HepG2 (cell line): Measurements from ENCODE around the gene ZAR1. TPM values are rescaled to one million over a fixed set of nuclear protein-coding genes. Genes with fewer than 3 reads are reported as not detected.
"Not testable (repeated sequence)": the region's sequence is repeated elsewhere in the genome, so short reads cannot be mapped to it uniquely, and the experiment has no call there.

Experiments used
- ATAC-seq: fragments of 200-7000 bp; cut with Tn5 transposase; 3 replicates; pipeline ENCODE4 v1.9.1; 2020; ENCODE audit warnings: mild to moderate bottlenecking, moderate library complexity
- BruUV-seq: library from RNA; stranded (reverse); fragments of 400-500 nt; replicated peaks from 2 replicates; lab custom pipeline; 2021; lab: Mats Ljungman, UMichigan
- CTCF ChIA-PET: fragments of 300-600 bp; formaldehyde crosslinking; extraction: SDS; loops from one replicate; lab custom pipeline; 2021; ENCODE audit warnings: low total read pairs, inconsistent platforms, low intra/inter-chr PET ratio; lab: Yijun Ruan, JAX
- POLR2A ChIA-PET: fragments of 350-600 bp; sonication (Branson Sonifier 250); formaldehyde crosslinking; loops from one replicate; lab custom pipeline; 2020; ENCODE audit warnings: antibody characterized with exemption, inconsistent platforms; lab: Yijun Ruan, JAX
- DNase-seq: peaks from one replicate; pipeline ENCODE4 v3.0.0-alpha.2; 2015; ENCODE audit warnings: low spot score
- FAIRE-seq: peaks from 3 replicates; lab custom pipeline; 2011; peaks lifted over from hg19 to GRCh38; lab: Jason Lieb, UNC
- H2AFZ ChIP-seq: one replicate; pipeline ENCODE4 v1.6.1; 2011; ENCODE audit warnings: low read length, inconsistent platforms
- H3K27ac ChIP-seq: fragments of 300-600 bp; 3 replicates; pipeline ENCODE4 v1.8.0; 2011; ENCODE audit warnings: mixed run types, mild to moderate bottlenecking, mixed read lengths, low read length, inconsistent platforms; ENCODE audit not compliant: insufficient read depth; ENCODE audit errors: extremely low read length
- H3K27me3 ChIP-seq, 2 experiments: fragments of 200-600 bp in 1 of 2; 2 replicates in 1 of 2; 3 replicates in 1 of 2; pipeline versions ENCODE4 v1.6.0 to v1.8.0; 2011; ENCODE audit warnings: low read length in 2 of 2, mild to moderate bottlenecking in 2 of 2, moderate library complexity in 2 of 2, inconsistent platforms in 1 of 2; ENCODE audit not compliant: insufficient read depth in 2 of 2, control insufficient read depth in 1 of 2
- H3K36me3 ChIP-seq, 2 experiments: fragments of 200-600 bp in 1 of 2; replicated peaks in 1 of 2; 2 replicates in 1 of 2; 3 replicates in 1 of 2; pipeline versions ENCODE4 v1.5.1 to v1.8.0; 2011; ENCODE audit warnings: low read length in 2 of 2, inconsistent platforms in 1 of 2; ENCODE audit not compliant: insufficient read depth in 2 of 2, control insufficient read depth in 1 of 2
- H3K4me1 ChIP-seq: 2 replicates; pipeline ENCODE4 v1.5.1; 2012; ENCODE audit warnings: low read length, inconsistent platforms; ENCODE audit not compliant: insufficient read depth
- H3K4me2 ChIP-seq: 2 replicates; pipeline ENCODE4 v1.6.0; 2011; ENCODE audit warnings: low read depth, low read length, inconsistent platforms
- H3K4me3 ChIP-seq, 3 experiments: fragments of 200-600 bp in 1 of 3; sonication (generic), shearing (Covaris generic) in 1 of 3; replicated peaks in 1 of 3; 2 replicates each; pipeline ENCODE4 v1.5.1; 2011 to 2016; ENCODE audit warnings: low read length in 3 of 3, inconsistent platforms in 2 of 3, low read depth in 2 of 3, mild to moderate bottlenecking in 2 of 3, control low read depth in 1 of 3, mixed read lengths in 1 of 3; ENCODE audit not compliant: insufficient read depth in 1 of 3
- H3K79me2 ChIP-seq: one replicate; pipeline ENCODE4 v1.6.1; 2011; ENCODE audit warnings: low read length, inconsistent platforms; ENCODE audit not compliant: insufficient read depth
- H3K9ac ChIP-seq: 2 replicates; pipeline ENCODE4 v1.6.0; 2011; ENCODE audit warnings: mild to moderate bottlenecking, low read depth, low read length, inconsistent platforms; ENCODE audit not compliant: insufficient read depth
- H3K9me3 ChIP-seq: 2 replicates; pipeline ENCODE4 v1.5.1; 2012; ENCODE audit warnings: mild to moderate bottlenecking, low read length
- H4K20me1 ChIP-seq: 2 replicates; pipeline ENCODE4 v1.6.0; 2011; ENCODE audit warnings: inconsistent platforms, mild to moderate bottlenecking, low read length, moderate library complexity; ENCODE audit not compliant: insufficient read depth
- HNRNPK ChIP-seq: fragments of 200-400 bp; formaldehyde crosslinking; IDR thresholded peaks from 2 replicates; pipeline ENCODE4 v1.6.1; 2018; ENCODE audit warnings: low read length, low read depth, moderate library complexity, mild to moderate bottlenecking; ENCODE audit not compliant: poor library complexity, severe bottlenecking
- HOXA7 ChIP-seq: sonication (generic); formaldehyde crosslinking; IDR thresholded peaks from 2 replicates; pipeline ENCODE4 v1.8.1; 2022; ENCODE audit warnings: mild to moderate bottlenecking, missing genetic modification reagents, moderate library complexity
- KMT2B ChIP-seq: IDR thresholded peaks from 2 replicates; pipeline ENCODE4 v1.6.1; 2016; ENCODE audit warnings: missing genetic modification reagents, missing compliant biosample characterization
- YEATS4 ChIP-seq: sonication (generic); formaldehyde crosslinking; IDR thresholded peaks from 2 replicates; pipeline ENCODE4 v1.4.0; 2020; ENCODE audit warnings: missing genetic modification reagents, borderline replicate concordance
- ZNF446 ChIP-seq: sonication (generic); formaldehyde crosslinking; IDR thresholded peaks from 2 replicates; pipeline ENCODE4 v1.5.0; 2020; ENCODE audit warnings: mild to moderate bottlenecking, missing genetic modification reagents
- ZNF749 ChIP-seq: sonication (generic); formaldehyde crosslinking; IDR thresholded peaks from 2 replicates; pipeline ENCODE4 v1.8.0; 2022; ENCODE audit warnings: mild to moderate bottlenecking, missing genetic modification reagents, moderate library complexity, borderline replicate concordance
- ZSCAN30 ChIP-seq: sonication (generic); formaldehyde crosslinking; IDR thresholded peaks from 2 replicates; pipeline ENCODE4 v1.5.0; 2020; ENCODE audit warnings: mild to moderate bottlenecking, missing genetic modification reagents
- WGBS: methylation state at CpG from one replicate; pipeline ENCODE4 v1.1.6; 2017; ENCODE audit warnings: low lambda C conversion rate; 5-methylcytosine and 5-hydroxymethylcytosine counted together
- in situ Hi-C: cut with HindIII; loops from 2 replicates; pipeline ENCODE4 v1.10.0; 2017; ENCODE audit warnings: low pct_unique_long_range_greater_than_20kb; ENCODE audit not compliant: extremely low pct_ligation_motif_present
- intact Hi-C: fragments of 100-400 bp; cut with micrococcal nuclease; formaldehyde crosslinking; loops from one replicate; pipeline ENCODE4 v1.10.0; 2022; ENCODE audit not compliant: unreplicated experiment
- polyA plus RNA-seq, 8 experiments: library from polyadenylated mRNA; depleted of rRNA in 3 of 8; stranded (reverse) in 7 of 8; unstranded in 1 of 8; fragments of >200 nt; fragmentation: Illumina TruSeq in 4 of 8; extraction: Trizol in 4 of 8; gene quantifications; 2 replicates each; pipeline versions ENCODE4 v1.2.1 to v1.2.3, GENCODE V29; 2011 to 2016; ENCODE audit warnings: low read depth in 4 of 8, missing spikeins in 1 of 8, mixed read lengths in 1 of 8; ENCODE audit not compliant: insufficient read depth in 1 of 8
- total RNA-seq, 5 experiments: library from RNA; depleted of rRNA; stranded (reverse); fragments of >200 nt; fragmentation: Illumina TruSeq; extraction: Trizol; gene quantifications; 2 replicates each; pipeline ENCODE4 v1.2.3, GENCODE V29; 2016; ENCODE audit warnings: low read depth in 1 of 5
- TF ChIP-seq, protein P1 (sequence below): sonication (generic); formaldehyde crosslinking; IDR thresholded peaks from 2 replicates; pipeline ENCODE4 v1.4.0; 2020; ENCODE audit warnings: missing genetic modification reagents, borderline replicate concordance
- TF ChIP-seq, protein P2 (sequence below): sonication (generic); formaldehyde crosslinking; IDR thresholded peaks from 2 replicates; pipeline ENCODE4 v1.8.1; 2023; ENCODE audit warnings: mild to moderate bottlenecking, moderate library complexity, missing genetic modification reagents

The ZAR1 gene
- total and polyA plus RNA-seq, 2 of the 13 experiments (the other 11 are each of a cell fraction or from before 2014, with no cell fraction given) = not detected

DNA sequence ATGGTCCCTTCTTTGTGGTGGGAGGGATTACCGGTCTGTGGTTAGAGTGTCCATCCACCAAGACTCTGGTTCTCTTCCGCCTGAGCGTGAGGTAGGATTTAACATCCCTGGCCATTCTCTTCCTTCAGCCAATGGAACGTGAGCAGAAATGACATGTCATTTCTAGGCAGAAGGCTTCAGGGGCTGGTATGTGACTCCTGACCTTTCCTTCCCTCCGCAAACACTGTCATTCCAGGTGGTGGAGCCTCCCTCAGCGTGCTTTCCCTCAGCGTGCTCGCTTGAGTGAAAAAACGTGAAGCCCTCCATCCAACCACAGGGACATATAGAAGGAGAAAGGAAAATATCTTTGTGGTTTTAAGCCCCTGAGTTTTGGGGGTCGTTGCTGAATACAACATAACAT is 40.9 kb upstream of the ZAR1 start (continued):
- TF ChIP-seq, protein P1, sequence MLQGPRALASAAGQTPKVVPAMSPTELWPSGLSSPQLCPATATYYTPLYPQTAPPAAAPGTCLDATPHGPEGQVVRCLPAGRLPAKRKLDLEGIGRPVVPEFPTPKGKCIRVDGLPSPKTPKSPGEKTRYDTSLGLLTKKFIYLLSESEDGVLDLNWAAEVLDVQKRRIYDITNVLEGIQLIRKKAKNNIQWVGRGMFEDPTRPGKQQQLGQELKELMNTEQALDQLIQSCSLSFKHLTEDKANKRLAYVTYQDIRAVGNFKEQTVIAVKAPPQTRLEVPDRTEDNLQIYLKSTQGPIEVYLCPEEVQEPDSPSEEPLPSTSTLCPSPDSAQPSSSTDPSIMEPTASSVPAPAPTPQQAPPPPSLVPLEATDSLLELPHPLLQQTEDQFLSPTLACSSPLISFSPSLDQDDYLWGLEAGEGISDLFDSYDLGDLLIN = no peak
- no peak for TF ChIP-seq HOXA7 (CRISPR knock-in tag)
- no peak for TF ChIP-seq YEATS4 (CRISPR knock-in tag)

DNA sequence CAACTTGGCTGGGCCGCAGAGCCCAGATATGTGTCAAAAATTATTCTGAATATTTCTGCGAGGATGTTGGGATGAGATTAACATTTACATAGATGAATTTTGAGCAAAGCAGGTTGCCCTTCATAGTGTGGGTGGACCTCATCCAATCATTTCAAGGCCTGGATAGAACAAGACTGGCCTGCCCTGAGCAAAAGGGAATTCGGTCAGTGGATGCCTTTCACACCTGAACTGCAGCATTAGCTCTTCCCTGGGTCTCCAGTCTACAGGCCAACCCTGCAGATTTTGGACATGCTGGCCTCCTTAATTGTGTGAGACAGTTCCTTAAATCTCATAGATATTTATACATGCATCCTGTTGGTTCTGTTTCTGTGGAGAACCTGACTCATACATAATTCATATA is 39.3 kb upstream of the ZAR1 start:
- no peak for ATAC-seq

DNA sequence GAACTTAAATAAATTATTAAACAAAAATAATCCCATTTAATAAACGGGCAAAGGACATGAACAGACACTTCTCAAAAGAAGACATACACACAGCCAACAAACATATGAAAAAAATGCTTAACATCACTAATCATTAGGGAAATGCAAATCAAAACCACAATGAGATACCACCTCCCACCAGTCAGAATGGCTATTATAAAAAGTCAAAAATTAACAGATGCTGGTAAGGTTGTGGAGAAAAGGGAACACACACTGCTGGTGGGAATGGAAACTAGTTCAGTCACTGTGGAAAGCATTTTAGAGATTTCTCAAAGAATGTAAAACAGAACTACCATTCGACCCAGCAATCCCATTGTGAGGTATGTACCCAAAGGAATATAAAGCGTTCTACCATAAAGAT is 38.4 kb upstream of the ZAR1 start:
- 16% methylated on average over 3 of the region's 3 CpGs for WGBS
- H3K36me3 ChIP-seq, H3K9me3 ChIP-seq, H2AFZ ChIP-seq, DNase-seq, CTCF ChIA-PET, BruUV-seq, ATAC-seq, H3K4me2 ChIP-seq, H3K4me1 ChIP-seq, intact Hi-C loops, H3K9ac ChIP-seq, H3K27ac ChIP-seq, in situ Hi-C loops, H3K27me3 ChIP-seq, POLR2A ChIA-PET, H3K79me2 ChIP-seq, H4K20me1 ChIP-seq, H3K4me3 ChIP-seq: not testable (repeated sequence)
- FAIRE-seq = peak; percentile 8

More for the DNA sequence above, 39.3 kb upstream of the ZAR1 start:
- CTCF ChIA-PET = no interaction called here
- FAIRE-seq = no peak
- WGBS = 75% methylated on average over 3 of the region's 3 CpGs
- Histone ChIP-seq H3K4me3 (no peak overlapping the region), H3K4me2 (no peak overlapping the region), H3K79me2 (no peaks in the 10 kb centered on the region), H3K36me3 (no peaks in the 10 kb centered on the region), H3K27me3 (no peaks in the 10 kb centered on the region), H2AFZ (no peak overlapping the region), H3K27ac (no peak overlapping the region), H3K9ac (no peak overlapping the region), H3K4me1 (0 out of 2 replicates have a peak, but pooled peaks cover 10% of the 10 kb centered on the region), H3K9me3 (no peaks in the 10 kb centered on the region), H4K20me1 (no peaks in the 10 kb centered on the region)
- POLR2A ChIA-PET = no interaction called here
- TF ChIP-seq ZNF749 (CRISPR knock-in tag) (no peak), HNRNPK (no peak), KMT2B (CRISPR knock-in tag) (no peak), ZSCAN30 (CRISPR knock-in tag) (no peak), ZNF446 (no peak)
- TF ChIP-seq, protein P2, sequence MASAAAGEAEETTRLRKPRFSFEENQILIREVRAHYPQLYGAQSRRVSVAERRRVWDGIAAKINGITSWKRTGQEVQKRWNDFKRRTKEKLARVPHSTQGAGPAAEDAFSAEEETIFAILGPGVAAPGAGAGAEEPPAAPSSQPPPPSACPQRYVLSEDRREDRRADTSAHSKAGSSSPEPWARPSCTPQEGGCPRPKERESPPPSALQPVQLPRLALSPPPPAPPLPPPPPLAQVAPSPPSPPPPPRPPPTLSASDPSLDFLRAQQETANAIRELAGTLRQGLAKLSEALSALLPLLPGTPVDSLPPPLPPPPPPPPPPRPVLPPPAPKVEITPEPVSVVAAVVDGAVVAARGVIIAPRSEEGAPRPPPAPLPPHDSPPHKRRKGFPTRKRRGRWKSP (CRISPR knock-in tag) = no peak
- no peak for DNase-seq
- in situ Hi-C loops = no loop called here
- intact Hi-C loops = no loop called here
- no TSS peak for BruUV-seq
